Measurements from ENCODE around the gene C17orf67.
"Not testable (repeated sequence)": the region's sequence is repeated elsewhere in the genome, so short reads cannot be mapped to it uniquely, and the experiment has no call there.

The C17orf67 gene

DNA sequence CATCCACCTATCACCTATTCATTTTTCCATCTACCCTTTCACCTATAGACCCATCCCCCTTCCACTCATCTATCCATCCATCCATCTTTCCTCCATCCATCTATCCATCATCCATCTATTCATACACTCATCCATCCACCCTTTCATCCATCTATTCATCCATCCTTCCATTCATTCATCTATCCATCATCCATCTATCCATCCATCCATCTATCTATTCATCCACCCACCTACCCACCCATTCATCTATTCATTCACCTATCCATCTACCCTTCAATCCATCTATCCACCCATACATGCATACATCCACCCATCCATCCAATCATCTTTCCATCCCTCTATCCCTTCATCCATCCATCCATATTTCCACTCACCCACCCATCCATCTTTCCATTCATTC lies 63.3 kb downstream of the C17orf67 start:
- DNase-seq = no peak

DNA sequence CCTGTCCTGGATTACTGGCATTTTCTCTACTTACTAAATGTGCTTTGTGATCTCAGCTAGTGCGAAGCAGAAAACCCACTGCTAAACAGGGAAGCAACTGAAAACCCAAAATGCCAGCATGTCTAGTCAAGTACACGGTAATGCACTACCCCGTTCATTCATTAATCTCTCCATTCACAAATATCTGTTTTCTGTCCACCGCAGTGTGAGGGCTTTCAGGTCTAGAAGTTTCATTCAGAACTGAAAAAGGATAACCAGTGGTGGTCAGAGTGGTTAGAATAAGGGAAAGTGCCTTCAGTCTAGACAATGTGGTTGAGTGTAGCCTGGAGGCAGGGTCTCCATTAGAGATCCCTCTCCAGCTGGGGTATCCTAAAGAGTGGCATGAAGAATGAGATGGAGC lies 68.3 kb downstream of the C17orf67 start:
- no peak for DNase-seq

- DNase-seq = no peak
These were observed 70.7 kb downstream of the C17orf67 start for GRCh38 chr17:56762988-56763387.

- no peak for DNase-seq
These were observed 71.6 kb downstream of the C17orf67 start for GRCh38 chr17:56762144-56762543.

DNA sequence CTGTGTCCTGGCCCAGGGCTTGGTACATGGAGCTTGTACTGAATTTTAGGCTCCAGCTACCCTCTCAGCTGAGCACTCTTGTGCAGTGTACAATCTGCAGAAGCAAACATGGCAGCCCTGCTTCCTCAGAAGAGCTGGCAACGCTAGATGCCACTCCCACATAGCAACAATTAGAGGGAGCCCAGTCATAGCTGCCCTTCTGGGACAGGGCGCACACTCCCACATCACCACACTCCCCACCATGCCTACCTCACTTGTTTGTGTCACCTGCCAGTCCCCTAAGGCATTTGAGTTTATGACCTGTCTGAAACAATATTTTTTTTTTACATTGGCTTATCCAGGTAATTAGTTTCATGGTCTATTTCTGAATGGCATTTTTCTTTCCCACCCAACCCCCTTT lies 72.3 kb downstream of the C17orf67 start:
- DNase-seq = no peak

DNA sequence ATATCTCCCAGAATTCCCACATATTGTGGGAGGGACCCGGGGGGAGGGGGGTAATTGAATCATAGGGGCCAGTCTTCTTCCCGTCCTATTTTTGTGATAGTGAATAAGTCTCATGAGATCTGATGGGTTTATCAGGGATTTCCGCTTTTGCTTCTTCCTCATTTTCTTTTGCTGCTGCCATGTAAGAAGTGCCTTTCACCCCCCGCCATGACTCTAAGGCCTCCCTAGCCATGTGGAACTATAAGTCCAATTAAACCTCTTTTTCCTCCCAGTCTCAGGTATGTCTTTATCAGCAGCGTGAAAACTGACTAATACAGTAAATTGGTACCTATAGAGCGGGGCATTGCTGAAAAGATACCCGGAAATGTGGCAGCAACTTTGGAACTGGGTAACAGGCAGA lies 76.1 kb downstream of the C17orf67 start:
- not testable (repeated sequence) for DNase-seq

- DNase-seq = no peak
These were observed 77.2 kb downstream of the C17orf67 start for GRCh38 chr17:56756536-56756935.

DNA sequence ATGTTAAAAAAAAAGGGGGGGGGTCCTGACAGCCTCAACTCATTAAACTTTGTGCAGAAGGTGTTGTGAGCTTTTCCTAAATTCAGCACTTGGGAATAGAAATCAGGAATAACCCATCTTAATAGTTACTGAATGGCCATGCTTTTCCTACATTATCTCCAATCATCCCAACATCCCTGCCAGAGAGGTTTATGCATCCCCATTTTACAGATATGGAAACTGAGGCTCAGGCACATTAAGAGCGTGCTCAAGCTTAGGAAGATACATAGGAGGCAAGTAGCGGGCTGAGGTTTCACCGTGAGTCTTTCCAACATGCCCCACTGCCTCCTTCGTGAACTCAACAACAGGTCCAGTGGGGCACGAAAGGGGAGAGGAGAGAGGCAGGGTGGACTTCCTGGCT lies 78.4 kb downstream of the C17orf67 start:
- no peak for DNase-seq

- no peak for DNase-seq
These were observed 79.1 kb downstream of the C17orf67 start for GRCh38 chr17:56754523-56755208.

GRCh38 chr17:56752263-56752836 lies 81.4 kb downstream of the C17orf67 start:
- DNase-seq = no peak

DNA sequence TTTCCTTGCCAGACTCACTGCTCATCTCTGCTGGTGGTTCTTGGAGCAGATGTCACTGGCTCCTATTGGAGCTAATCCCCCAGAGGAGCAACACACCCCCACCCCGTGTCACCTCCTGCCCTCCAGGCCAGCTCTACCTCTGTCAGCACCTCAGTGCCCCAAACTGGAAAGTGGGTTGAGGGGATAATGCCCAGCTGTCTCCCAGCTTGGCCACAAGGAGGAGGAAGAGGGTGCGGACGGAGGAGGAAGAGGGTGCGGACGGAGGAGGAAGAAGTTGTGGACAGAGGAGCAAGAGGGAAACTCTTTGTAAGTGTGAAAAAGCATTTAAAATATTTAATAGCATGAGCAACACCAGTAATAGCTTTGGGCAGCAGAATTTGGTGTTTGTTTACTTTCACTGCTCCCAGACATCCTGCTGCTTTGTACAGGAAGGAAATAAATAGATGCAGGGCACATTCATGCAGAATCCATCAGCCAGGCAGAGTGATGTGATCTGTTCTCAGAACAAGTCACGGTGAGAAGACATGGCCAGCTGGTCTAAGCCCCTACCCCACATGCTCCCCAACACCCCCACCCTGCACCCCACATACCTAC lies 82.5 kb downstream of the C17orf67 start:
- DNase-seq = no peak

- DNase-seq = no peak
These were observed 89.0 kb downstream of the C17orf67 start for GRCh38 chr17:56744721-56745120.

DNA sequence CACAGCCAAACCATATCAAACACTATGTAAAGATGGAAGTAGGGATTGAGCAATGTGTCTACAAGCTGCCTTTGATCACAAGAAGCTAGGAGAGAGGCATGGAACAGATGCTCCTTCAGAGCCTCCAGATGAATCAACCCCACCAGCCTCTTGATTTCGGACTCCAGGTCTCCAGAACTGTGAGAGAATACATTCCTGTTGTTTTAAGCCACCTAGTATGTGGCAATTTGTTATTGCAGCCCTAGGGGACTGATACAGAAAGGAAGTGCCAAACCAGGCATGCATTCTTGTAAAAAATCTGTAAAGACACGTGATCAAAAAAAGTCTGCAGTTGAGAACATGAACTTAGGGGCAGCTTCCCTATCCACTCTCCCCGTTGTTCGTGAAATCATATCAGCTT lies 91.1 kb downstream of the C17orf67 start:
- no peak for DNase-seq

Data from stimulated activated CD4-positive, alpha-beta T cell treated with anti-CD3 and anti-CD28 coated beads, Interleukin-2, amount 100 ng/mL, for 48 hours (primary cell).